H1 (cell line): ENCODE data around the gene HADHB. TPM values are rescaled to one million over a fixed set of nuclear protein-coding genes. Genes with fewer than 3 reads are reported as not detected.

ENCODE experiments used
- CTCF ChIA-PET: fragments of 300-600 bp; sonication (Branson Sonifier 250); formaldehyde crosslinking; loops from one replicate; lab custom pipeline; 2021; ENCODE audit not compliant: partially characterized antibody; lab: Charles Lee
- POLR2A ChIA-PET: fragments of 300-600 bp; sonication (Branson Sonifier 250); formaldehyde crosslinking; loops from one replicate; lab custom pipeline; 2021; ENCODE audit warnings: inconsistent platforms; ENCODE audit not compliant: partially characterized antibody; lab: Charles Lee
- DNase-seq, 2 experiments: peaks; one replicate each; pipeline versions ENCODE4 v3.0.0 to v3.0.0-alpha.2; 2010 to 2022; ENCODE audit warnings: low spot score in 2 of 2, low read depth in 1 of 2, mixed read lengths in 1 of 2
- FAIRE-seq: peaks from 2 replicates; lab custom pipeline; 2011; peaks lifted over from hg19 to GRCh38; lab: Jason Lieb, UNC
- H2AFZ ChIP-seq: 2 replicates; pipeline ENCODE4 v1.8.1; 2012; ENCODE audit warnings: low read length, inconsistent platforms
- H2AK5ac ChIP-seq: 2 replicates; pipeline ENCODE4 v1.6.1; 2013; ENCODE audit warnings: low read depth, low read length
- H2BK120ac ChIP-seq: replicated peaks from 2 replicates; pipeline ENCODE3; 2013; ENCODE audit warnings: low read depth, low read length, inconsistent platforms
- H2BK12ac ChIP-seq: 2 replicates; pipeline ENCODE4 v1.6.1; 2013; ENCODE audit warnings: low read depth, low read length
- H2BK15ac ChIP-seq: 2 replicates; pipeline ENCODE4 v1.6.1; 2013; ENCODE audit warnings: low read length
- H2BK20ac ChIP-seq: 2 replicates; pipeline ENCODE4 v1.6.1; 2013; ENCODE audit warnings: low read length
- H2BK5ac ChIP-seq: 2 replicates; pipeline ENCODE4 v1.6.1; 2013; ENCODE audit warnings: low read depth, low read length
- H3K14ac ChIP-seq: 2 replicates; pipeline ENCODE4 v1.6.1; 2013; ENCODE audit warnings: inconsistent platforms; ENCODE audit not compliant: insufficient read length
- H3K18ac ChIP-seq: 2 replicates; pipeline ENCODE4 v1.6.1; 2013; ENCODE audit warnings: low read length; ENCODE audit errors: extremely low read depth
- H3K23ac ChIP-seq: 2 replicates; pipeline ENCODE4 v1.6.1; 2013; ENCODE audit warnings: inconsistent platforms; ENCODE audit not compliant: insufficient read length
- H3K23me2 ChIP-seq: 2 replicates; pipeline ENCODE4 v1.6.1; 2013; ENCODE audit warnings: low read depth, low read length
- H3K27ac ChIP-seq: 2 replicates; pipeline ENCODE4 v1.6.1; 2011; ENCODE audit warnings: low read depth, low read length, inconsistent platforms
- H3K27me3 ChIP-seq, 4 experiments: replicated peaks in 1 of 4; 1 replicate in 1 of 4; 2 replicates in 3 of 4; pipeline versions ENCODE4 v1.6.1 to v1.8.1; 2011 to 2013; ENCODE audit warnings: low read length in 3 of 4, mild to moderate bottlenecking in 3 of 4, inconsistent platforms in 2 of 4, mixed read lengths in 2 of 4, moderate library complexity in 1 of 4; ENCODE audit not compliant: control insufficient read depth in 3 of 4, insufficient read depth in 3 of 4; ENCODE audit errors: extremely low read depth in 1 of 4
- H3K36me3 ChIP-seq, 4 experiments: 2 replicates each; pipeline versions ENCODE4 v1.6.1 to v1.8.1; 2011 to 2013; ENCODE audit warnings: mild to moderate bottlenecking in 4 of 4, low read length in 3 of 4, moderate library complexity in 2 of 4, control low read depth in 1 of 4, inconsistent platforms in 1 of 4; ENCODE audit not compliant: insufficient read depth in 4 of 4, control insufficient read depth in 2 of 4
- H3K4ac ChIP-seq: replicated peaks from 2 replicates; pipeline ENCODE3; 2013; ENCODE audit warnings: low read length, low read depth, mixed read lengths, inconsistent platforms; ENCODE audit not compliant: insufficient read length
- H3K4me1 ChIP-seq, 4 experiments: replicated peaks in 1 of 4; 1 replicate in 1 of 4; 2 replicates in 3 of 4; pipeline versions ENCODE4 v1.6.1 to v1.8.1; 2011 to 2013; ENCODE audit warnings: low read length in 3 of 4, inconsistent platforms in 2 of 4, mixed read lengths in 1 of 4; ENCODE audit not compliant: insufficient read depth in 4 of 4, control insufficient read depth in 3 of 4
- H3K4me2 ChIP-seq, 2 experiments: 2 replicates each; pipeline versions ENCODE4 v1.6.1 to v1.8.1; 2011 to 2013; ENCODE audit warnings: low read depth in 2 of 2, low read length in 2 of 2, control low read depth in 1 of 2, inconsistent platforms in 1 of 2, mild to moderate bottlenecking in 1 of 2; ENCODE audit not compliant: insufficient read depth in 1 of 2
- H3K4me3 ChIP-seq, 4 experiments: fragments of 200-600, 300-600 bp in 1 of 4; sonication (generic), shearing (Covaris generic), sonication (Bioruptor Twin) in 1 of 4; 2 replicates each; pipeline versions ENCODE4 v1.5.1 to v1.8.1; 2011 to 2016; ENCODE audit warnings: low read length in 4 of 4, low read depth in 3 of 4, control low read depth in 2 of 4, inconsistent platforms in 2 of 4, mild to moderate bottlenecking in 2 of 4, mixed read lengths in 1 of 4, moderate library complexity in 1 of 4; ENCODE audit not compliant: insufficient read depth in 2 of 4; ENCODE audit errors: extremely low read depth in 1 of 4
- H3K56ac ChIP-seq: replicated peaks from 2 replicates; pipeline ENCODE3; 2013; ENCODE audit warnings: low read depth, mild to moderate bottlenecking, mixed read lengths, low read length, inconsistent platforms; ENCODE audit not compliant: insufficient read length
- H3K79me1 ChIP-seq: 2 replicates; pipeline ENCODE4 v1.6.1; 2013; ENCODE audit warnings: low read depth, low read length, control low read depth
- H3K79me2 ChIP-seq, 2 experiments: 2 replicates each; pipeline versions ENCODE4 v1.6.1 to v1.8.1; 2012 to 2013; ENCODE audit warnings: low read length in 2 of 2, mild to moderate bottlenecking in 2 of 2, inconsistent platforms in 1 of 2; ENCODE audit not compliant: insufficient read depth in 2 of 2, control insufficient read depth in 1 of 2
- H3K9ac ChIP-seq, 4 experiments: replicated peaks in 1 of 4; 1 replicate in 1 of 4; 2 replicates in 3 of 4; pipeline versions ENCODE4 v1.6.1 to v1.8.1; 2011 to 2013; ENCODE audit warnings: low read depth in 3 of 4, low read length in 3 of 4, control low read depth in 2 of 4, mild to moderate bottlenecking in 2 of 4, moderate library complexity in 2 of 4, inconsistent platforms in 1 of 4; ENCODE audit errors: extremely low read depth in 1 of 4
- H3K9me3 ChIP-seq, 2 experiments: 2 replicates each; pipeline versions ENCODE4 v1.6.1 to v1.8.1; 2012 to 2013; ENCODE audit warnings: mild to moderate bottlenecking in 2 of 2, moderate library complexity in 2 of 2, control low read depth in 1 of 2, inconsistent platforms in 1 of 2, low read depth in 1 of 2, low read length in 1 of 2, mixed read lengths in 1 of 2; ENCODE audit not compliant: insufficient read depth in 2 of 2
- H4K20me1 ChIP-seq, 2 experiments: replicated peaks in 1 of 2; 2 replicates each; pipeline versions ENCODE3 to v1.8.1; 2011 to 2013; ENCODE audit warnings: inconsistent platforms in 2 of 2, low read length in 2 of 2, mild to moderate bottlenecking in 1 of 2; ENCODE audit not compliant: insufficient read depth in 2 of 2, control insufficient read depth in 1 of 2
- H4K5ac ChIP-seq: 2 replicates; pipeline ENCODE4 v1.6.1; 2013; ENCODE audit warnings: low read length, low read depth, mixed read lengths, inconsistent platforms; ENCODE audit not compliant: insufficient read length
- H4K8ac ChIP-seq: 2 replicates; pipeline ENCODE4 v1.8.0; 2013; ENCODE audit warnings: mild to moderate bottlenecking, moderate library complexity, low read length, inconsistent platforms; ENCODE audit not compliant: insufficient read depth; ENCODE audit errors: extremely low read depth
- H4K91ac ChIP-seq: replicated peaks from 2 replicates; pipeline ENCODE3; 2013; ENCODE audit warnings: low read length, mixed read lengths, inconsistent platforms; ENCODE audit not compliant: insufficient read length
- BACH1 ChIP-seq: IDR thresholded peaks from 2 replicates; pipeline ENCODE4 v1.6.1; 2012; ENCODE audit warnings: low read length, improper control_type of control experiment
- BCL11A ChIP-seq, 2 experiments: IDR thresholded peaks; one replicate each; pipeline ENCODE4 v1.6.1; 2011; ENCODE audit warnings: low read depth in 2 of 2, low read length in 2 of 2, mild to moderate bottlenecking in 2 of 2
- CREB1 ChIP-seq: IDR thresholded peaks from 2 replicates; pipeline ENCODE4 v1.6.1; 2012; ENCODE audit warnings: inconsistent platforms
- EZH2 ChIP-seq: fragments of 200-600 bp; sonication (generic); IDR thresholded peaks from 2 replicates; pipeline ENCODE4 v1.7.1; 2012; ENCODE audit warnings: low read depth, mild to moderate bottlenecking, moderate library complexity, low read length, inconsistent platforms; ENCODE audit not compliant: severe bottlenecking
- FOSL1 ChIP-seq: IDR thresholded peaks from 2 replicates; pipeline ENCODE4 v1.6.1; 2011; ENCODE audit warnings: mild to moderate bottlenecking, low read depth, low read length, moderate library complexity; ENCODE audit not compliant: insufficient read depth
- KDM4A ChIP-seq: IDR thresholded peaks from one replicate; pipeline ENCODE4 v1.7.1; 2012; ENCODE audit warnings: low read depth, mild to moderate bottlenecking, moderate library complexity, low read length, inconsistent platforms; ENCODE audit not compliant: severe bottlenecking
- NANOG ChIP-seq: IDR thresholded peaks from 2 replicates; pipeline ENCODE4 v1.6.1; 2011; ENCODE audit warnings: low read length, low read depth, mild to moderate bottlenecking, inconsistent platforms; ENCODE audit not compliant: insufficient read depth, poor library complexity, severe bottlenecking
- POLR2A ChIP-seq, 2 experiments: IDR thresholded peaks; 1 replicate in 1 of 2; 2 replicates in 1 of 2; pipeline ENCODE4 v1.6.1; 2011; ENCODE audit warnings: low read depth in 2 of 2, low read length in 2 of 2, mild to moderate bottlenecking in 2 of 2; ENCODE audit errors: control extremely low read depth in 1 of 2
- SIRT6 ChIP-seq: IDR thresholded peaks from one replicate; pipeline ENCODE4 v1.7.1; 2012; ENCODE audit warnings: low read length, inconsistent platforms
- WGBS, 2 experiments: shearing (Covaris generic) in 1 of 2; methylation state at CpG; one replicate each; pipeline versions ENCODE4 v1.1.6 to v1.1.7; 2013 to 2015; ENCODE audit warnings: low lambda C conversion rate in 2 of 2, mixed read lengths in 2 of 2, inconsistent platforms in 1 of 2, low coverage in 1 of 2, missing lambda C conversion rate in 1 of 2; ENCODE audit not compliant: insufficient replicate concordance in 2 of 2, insufficient coverage in 1 of 2, insufficient read length in 1 of 2; ENCODE audit errors: extremely low coverage in 1 of 2, missing lambda C conversion rate in 1 of 2; 5-methylcytosine and 5-hydroxymethylcytosine counted together
- polyA plus RNA-seq, 7 experiments: library from polyadenylated mRNA; depleted of rRNA in 3 of 7; stranded (reverse) in 5 of 7; unstranded in 2 of 7; fragments of >200 nt in 5 of 7; fragments of 200-250 nt in 2 of 7; gene quantifications; 1 replicate in 5 of 7; 2 replicates in 1 of 7; 4 replicates in 1 of 7; pipeline versions ENCODE4 v1.2.1 to v1.2.3, GENCODE V29; 2011 to 2013; ENCODE audit warnings: missing spikeins in 2 of 7, mixed read lengths in 2 of 7
- total RNA-seq: library from RNA; stranded (reverse); fragmentation: NEBNext Ultra II Directional; extraction: Animal tissue kit (Norgen Biotek cat#: 25700); gene quantifications from 2 replicates; pipeline ENCODE4 v1.2.1, GENCODE V29; 2021
- TF ChIP-seq, protein P1 (sequence below): IDR thresholded peaks from 2 replicates; pipeline ENCODE4 v1.6.1; 2012; ENCODE audit warnings: inconsistent platforms

The HADHB gene
- total and polyA plus RNA-seq, 2 of the 8 experiments (the other 6 are each of a cell fraction or from before 2014, with no cell fraction given) = 47.7 to 52.3 TPM

DNA sequence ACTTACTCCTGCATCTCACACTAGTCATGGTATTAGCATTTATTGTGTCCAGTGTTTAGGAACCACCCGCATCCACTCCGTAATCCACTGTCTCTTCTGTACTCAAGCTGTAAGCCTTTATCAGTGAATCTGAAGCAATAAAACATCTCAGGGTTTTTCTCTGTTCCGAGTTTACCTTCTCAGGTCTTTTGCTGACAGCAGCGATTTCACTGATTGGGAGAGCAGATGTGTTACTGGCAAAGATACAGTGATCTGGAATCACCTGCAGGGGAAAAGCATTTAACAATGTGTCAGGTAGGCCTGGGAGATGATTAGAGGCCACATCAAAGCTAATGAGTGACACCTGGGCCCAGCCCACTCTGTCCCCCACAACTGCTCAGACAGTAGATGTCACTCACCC is 47.2 kb upstream of the HADHB start:
- POLR2A ChIA-PET = interaction anchor here (0.5 to 1.8 kb wide), 3 partner anchors 9 to 214 kb away, joined by 4 read pairs; no protein-coding TSS in a partner anchor
- H2BK12ac ChIP-seq = no peak overlapping the region
- H2BK20ac ChIP-seq = no peak overlapping the region
- no peak overlapping the region for H3K56ac ChIP-seq
- H3K4me3 ChIP-seq = no peak overlapping the region
- no peaks in the 10 kb centered on the region for H3K27me3 ChIP-seq
- no peaks in the 10 kb centered on the region for H3K79me2 ChIP-seq
- FAIRE-seq = no peak
- peaks cover 2% of the 10 kb centered on the region in 2 experiments for H4K20me1 ChIP-seq
- no peak overlapping the region for H2BK120ac ChIP-seq
- H3K14ac ChIP-seq = no peak overlapping the region
- H2BK15ac ChIP-seq = no peak overlapping the region
- CTCF ChIA-PET = interaction anchor here (0.8 kb wide), 1 partner anchor 11 kb away, joined by 3 read pairs; no protein-coding TSS in a partner anchor
- H3K9me3 ChIP-seq = no peaks in the 10 kb centered on the region
- no peak overlapping the region for H3K4ac ChIP-seq
- H3K4me1 ChIP-seq = no peaks in the 10 kb centered on the region
- WGBS, 2 experiments = 92% methylated on average over 4 of the region's 4 CpGs; no CpG with 5 or more reads in 1 of the 2 experiments
- no peak overlapping the region for H2BK5ac ChIP-seq
- H3K36me3 ChIP-seq = peaks cover 8 to 78% (median 51%) of the 10 kb centered on the region in 4 experiments; a peak in 6 of 8 replicates
- H3K23ac ChIP-seq = no peak overlapping the region
- H3K18ac ChIP-seq = no peak overlapping the region
- H4K91ac ChIP-seq = no peak overlapping the region
- H4K5ac ChIP-seq = no peak overlapping the region
- H3K9ac ChIP-seq = no peak overlapping the region
- H3K27ac ChIP-seq = no peak overlapping the region
- H3K79me1 ChIP-seq = no peaks in the 10 kb centered on the region
- H3K4me2 ChIP-seq = no peak overlapping the region
- no peak overlapping the region for H2AFZ ChIP-seq
- no peak overlapping the region for H4K8ac ChIP-seq
- no peak for DNase-seq
- H3K23me2 ChIP-seq = no peaks in the 10 kb centered on the region
- H2AK5ac ChIP-seq = no peak overlapping the region
- TF ChIP-seq NANOG (no peak), FOSL1 (no peak), KDM4A (no peak), BCL11A (IDR thresholded peaks at IDR 0.05; ENCODE audit: low read depth in 2 of 2, low read length in 2 of 2) (no peak), POLR2A (IDR thresholded peaks at IDR 0.05; ENCODE audit: control extremely low read depth in 1 of 2, low read depth in 2 of 2, low read length in 2 of 2) (no peak), SIRT6 (no peak), CREB1 (no peak), EZH2 (no peak), BACH1 (no peak)
- TF ChIP-seq, protein P1, sequence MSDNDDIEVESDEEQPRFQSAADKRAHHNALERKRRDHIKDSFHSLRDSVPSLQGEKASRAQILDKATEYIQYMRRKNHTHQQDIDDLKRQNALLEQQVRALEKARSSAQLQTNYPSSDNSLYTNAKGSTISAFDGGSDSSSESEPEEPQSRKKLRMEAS = no peak
